ENCODE measurements around the gene P2RY4.
"Not testable (repeated sequence)": the region's sequence is repeated elsewhere in the genome, so short reads cannot be mapped to it uniquely, and the experiment has no call there.

The P2RY4 gene

DNA sequence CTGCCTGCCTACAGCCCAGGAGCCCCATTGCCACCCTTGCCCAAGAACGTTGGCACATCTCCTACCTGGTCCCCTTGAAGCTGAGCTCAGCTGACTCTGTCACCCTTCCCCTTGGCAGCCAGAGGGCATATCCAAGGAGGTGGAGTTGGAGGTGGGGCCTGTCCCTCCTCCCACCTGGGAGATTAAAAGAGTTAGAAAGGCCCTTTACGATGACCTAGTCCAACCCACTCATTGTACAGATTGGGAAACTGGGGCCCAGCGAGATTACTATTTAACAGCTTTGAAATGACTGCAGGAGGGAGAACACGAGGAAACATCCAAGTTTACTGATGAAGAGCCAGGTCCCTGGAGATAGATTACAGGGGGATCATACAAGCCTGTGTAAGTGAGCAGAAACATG is at the start of gene P2RY4:
Gene P2RY4 (minus strand): TSS at position 101 of the 400 bp plus-strand sequence. CDS start 580 bp downstream, outside the sequence.
- no peak for DNase-seq (ENCODE audit: low read depth)

DNA sequence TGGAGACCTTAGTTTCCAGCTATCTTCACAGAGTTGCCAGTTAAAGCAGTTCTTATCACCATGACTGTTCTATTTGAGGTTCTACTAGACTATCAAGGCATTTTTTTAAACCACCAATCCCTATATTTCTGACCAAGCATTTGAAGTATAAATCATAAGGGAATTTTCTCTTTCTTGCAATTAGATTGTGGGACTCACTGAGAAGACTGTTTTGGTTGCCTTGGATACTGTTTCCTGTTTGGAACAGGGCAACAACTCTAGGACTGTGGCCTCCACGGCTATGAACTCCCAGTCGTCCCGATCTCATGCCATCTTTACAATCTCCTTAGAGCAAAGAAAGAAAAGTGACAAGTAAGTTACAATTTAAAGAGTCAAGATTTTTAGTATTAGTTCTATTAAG is 41.7 kb upstream of the P2RY4 start:
- no peak for DNase-seq (ENCODE audit: low read depth)

DNA sequence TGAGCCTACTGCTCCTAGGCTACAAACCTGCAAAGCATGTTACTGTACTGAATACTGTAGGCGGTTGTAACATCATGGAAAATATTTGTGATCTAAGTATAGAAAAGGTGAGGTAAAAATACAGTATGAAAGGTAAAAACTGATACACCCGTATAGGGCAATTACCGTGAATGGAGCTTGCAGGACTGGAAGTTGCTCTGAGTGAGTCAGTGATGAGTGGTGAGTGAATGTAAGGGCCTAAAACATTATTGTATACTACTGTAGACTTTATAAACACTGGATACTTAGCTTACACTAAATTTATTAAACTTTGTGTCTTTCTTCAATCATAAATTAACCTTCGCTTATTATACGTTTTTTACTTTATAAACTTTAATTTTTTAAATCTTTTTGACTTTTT is 33.6 kb upstream of the P2RY4 start:
- DNase-seq (ENCODE audit: low read depth) = no peak

DNA sequence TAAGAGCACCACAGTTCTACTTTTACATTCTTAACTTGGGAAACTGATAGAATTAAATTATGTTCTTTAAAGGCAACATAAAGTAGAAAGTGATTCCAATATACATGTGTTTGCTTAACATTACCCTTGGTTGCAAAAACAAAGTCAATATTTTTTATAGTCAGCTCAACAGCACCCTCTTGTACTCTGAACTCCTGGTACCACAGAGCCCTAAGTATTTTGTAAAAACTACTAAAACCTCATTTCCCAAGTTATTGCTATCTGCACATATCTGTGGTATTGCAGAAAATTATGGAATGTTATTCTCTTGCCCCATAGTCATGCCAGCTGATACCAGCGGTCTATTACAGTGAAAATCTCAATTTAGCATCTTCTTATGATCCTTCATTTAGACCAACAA is 32.8 kb upstream of the P2RY4 start:
- no peak for DNase-seq (ENCODE audit: low read depth)

DNA sequence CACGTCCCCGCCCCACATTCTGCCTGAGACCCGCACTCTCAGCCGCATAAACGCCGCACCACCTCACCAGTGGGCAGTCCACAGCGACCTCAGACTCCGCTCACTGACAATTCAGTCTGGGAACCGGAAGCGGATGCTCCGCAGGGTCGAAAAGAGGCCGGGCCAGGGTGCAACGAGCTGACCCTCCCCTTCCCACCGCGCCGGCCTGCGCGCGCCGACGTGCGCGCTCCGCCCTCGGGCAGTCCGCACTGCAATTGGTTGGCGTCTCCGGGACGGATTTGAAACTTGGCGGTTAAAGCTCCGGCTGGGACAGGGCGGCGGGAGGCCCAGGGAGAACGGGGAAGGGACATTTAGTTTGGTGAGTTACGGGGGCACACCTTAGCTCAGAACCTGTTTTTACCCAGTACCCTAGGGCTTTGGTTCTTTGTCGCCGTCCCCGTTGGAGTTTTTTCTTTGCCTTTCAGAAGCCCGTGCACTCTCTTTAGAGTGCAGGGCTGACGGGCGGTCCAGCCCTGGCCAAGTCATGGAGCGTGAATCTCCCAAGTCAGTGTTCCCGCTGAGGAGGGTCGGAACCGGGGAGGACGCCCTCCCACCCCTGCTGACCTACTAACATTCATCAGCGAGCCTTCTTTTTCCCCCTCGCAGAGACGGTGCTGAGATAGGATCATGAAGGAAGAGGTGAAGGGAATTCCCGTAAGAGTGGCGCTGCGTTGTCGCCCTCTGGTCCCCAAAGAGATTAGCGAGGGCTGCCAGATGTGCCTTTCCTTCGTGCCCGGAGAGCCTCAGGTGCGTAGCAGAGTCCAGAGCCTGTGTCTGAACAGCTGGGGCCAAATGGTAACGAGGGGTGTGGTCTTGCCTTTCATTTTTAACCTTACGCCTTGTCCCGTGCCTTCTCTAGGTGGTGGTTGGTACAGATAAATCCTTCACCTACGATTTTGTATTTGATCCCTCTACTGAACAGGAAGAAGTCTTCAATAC is 30.1 kb upstream of the P2RY4 start, which contains the start of the genes KIF4A and PDZD11:
Gene KIF4A (plus strand): TSS at position 312 of the 978 bp plus-strand sequence. CDS start 355 bp downstream, at position 667.
Gene PDZD11 (minus strand): TSS at position 135 of the 978 bp plus-strand sequence. CDS start 586 bp downstream, outside the sequence.
- peak; percentile 53 for DNase-seq (ENCODE audit: low read depth)

DNA sequence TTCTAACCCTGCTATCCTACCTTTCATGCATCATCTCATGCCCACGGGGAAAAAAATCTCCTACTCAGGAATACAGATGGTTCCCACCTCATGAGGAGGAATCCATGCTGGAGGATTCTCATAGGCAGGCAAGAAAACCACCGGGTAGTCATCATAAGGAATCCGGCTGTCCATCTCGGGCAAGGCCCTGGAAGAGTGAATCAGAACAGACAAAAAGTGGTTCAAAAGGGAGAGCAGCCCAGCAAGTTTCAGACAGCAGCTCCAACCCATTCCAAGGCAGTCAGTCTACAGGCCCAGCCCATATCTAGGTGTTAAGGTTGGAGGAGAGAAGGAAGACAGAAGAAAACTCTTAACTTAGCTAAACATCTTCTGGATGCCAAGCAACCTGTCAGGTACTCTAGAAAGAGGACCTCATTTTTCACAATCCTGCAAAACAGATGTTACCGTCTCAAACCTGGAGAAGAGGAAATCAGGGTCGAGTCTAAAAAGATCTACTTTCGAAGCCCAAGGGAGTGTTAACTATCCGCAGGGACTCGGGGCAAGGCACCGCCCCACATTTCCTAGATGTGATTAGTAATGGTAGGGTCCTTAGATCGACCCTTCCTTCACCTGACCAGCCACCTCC is 29.3 kb upstream of the P2RY4 start:
- no peak for DNase-seq (ENCODE audit: low read depth)

DNA sequence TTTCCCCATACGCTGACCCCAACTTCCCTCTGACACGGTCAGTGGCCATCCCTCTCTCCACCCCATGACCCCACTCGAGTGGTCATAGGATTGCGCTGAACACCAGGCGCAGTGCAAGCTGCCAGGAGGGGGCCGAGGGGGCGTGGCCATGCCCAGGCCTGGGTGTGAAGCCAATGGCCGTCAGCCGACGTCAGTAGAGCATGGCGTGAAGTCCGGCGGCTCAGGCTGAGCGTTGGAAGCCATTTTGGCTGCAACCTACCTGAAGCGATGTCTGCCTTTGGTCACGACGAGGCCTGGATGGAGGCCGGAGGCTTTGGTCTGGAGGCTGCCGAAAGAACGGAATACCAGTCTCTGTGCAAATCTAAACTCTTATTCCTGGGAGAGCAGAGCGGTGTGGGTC is 21.9 kb upstream of the P2RY4 start, which contains the start of gene RAB41:
Gene RAB41 (plus strand): TSS at position 222 of the 400 bp plus-strand sequence. CDS start 46 bp downstream, at position 268.
- DNase-seq (ENCODE audit: low read depth) = no peak

DNA sequence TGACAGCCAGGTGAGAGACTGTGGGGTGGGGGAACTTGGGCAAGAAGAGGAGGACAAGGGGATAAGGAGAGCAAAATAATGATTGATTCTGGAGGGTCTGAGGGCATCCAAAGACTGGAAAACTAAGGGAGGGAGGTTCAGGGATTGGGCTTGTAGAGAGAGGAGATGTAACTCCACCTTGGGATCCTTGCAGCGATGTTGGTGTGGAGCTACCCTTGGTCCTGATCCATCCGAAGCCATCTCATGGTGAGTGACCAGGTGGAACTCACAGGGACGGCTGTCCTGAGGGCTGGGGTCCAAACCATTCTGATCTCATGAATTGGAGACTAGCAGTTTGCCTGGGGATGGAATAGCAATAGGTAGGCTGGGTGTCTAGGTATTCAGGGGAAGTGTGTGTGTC is 20.6 kb upstream of the P2RY4 start:
- DNase-seq (ENCODE audit: low read depth) = no peak

DNA sequence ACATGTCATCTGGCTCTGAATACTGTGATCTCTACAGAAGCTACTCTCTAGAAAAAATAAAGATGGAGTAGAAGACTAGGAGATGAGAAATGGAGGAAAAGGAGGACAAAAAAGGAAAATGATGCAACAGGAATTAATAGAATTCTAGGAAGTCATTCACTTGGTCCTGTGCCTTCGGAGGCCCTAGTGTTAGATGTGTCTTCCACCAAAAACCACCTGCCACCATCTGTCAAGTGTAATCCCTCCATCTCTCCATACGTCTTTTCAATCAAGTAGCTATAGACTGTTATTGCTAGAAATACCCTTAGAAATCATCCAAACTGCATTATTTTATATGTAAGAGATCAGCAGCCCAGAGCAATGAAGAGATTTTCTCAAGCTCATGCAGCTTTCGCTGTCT is 19.1 kb upstream of the P2RY4 start:
- no peak for DNase-seq (ENCODE audit: low read depth)

DNA sequence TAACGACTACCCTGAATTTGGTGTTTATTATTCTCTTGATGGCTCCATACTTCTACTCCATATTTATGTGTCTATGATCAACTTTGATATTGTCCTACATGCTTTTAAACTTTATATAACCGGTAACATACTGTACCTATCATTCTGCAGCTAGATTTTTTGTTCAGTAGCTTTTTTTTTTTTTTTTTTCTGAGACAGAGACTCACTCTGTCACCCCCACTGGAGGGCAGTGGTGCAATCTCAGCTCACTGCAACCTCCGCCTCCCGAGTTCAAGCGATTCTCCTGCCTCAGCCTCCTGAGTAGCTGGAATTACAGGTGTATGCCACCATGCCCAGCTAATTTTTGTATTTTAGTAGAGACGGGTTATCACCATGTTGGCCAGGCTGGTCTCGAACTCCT is 14.0 kb upstream of the P2RY4 start:
- DNase-seq (ENCODE audit: low read depth) = not testable (repeated sequence)

DNA sequence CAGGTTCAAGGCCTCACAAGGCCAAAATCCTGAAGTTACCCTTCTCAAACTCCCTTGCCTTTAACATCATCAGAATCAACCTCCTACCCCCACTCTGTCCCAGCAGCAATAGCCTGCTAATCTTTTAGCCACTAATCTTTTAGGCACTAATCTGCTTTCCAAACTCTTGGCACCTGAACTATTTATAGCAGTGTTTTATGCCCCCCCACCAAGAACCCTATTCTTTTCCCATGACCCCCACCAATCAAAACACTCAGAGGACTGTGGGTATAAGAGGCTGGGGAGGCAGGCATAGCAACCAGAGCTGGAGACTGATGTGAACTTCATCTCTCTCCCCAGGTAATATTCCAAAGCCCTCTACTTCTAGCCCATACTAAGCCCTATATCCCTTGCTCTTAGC is 8.0 kb upstream of the P2RY4 start, which contains the start of gene ARR3:
Gene ARR3 (plus strand): TSS at position 301 of the 400 bp plus-strand sequence. CDS start 1,052 bp downstream, outside the sequence.
- no peak for DNase-seq (ENCODE audit: low read depth)

DNA sequence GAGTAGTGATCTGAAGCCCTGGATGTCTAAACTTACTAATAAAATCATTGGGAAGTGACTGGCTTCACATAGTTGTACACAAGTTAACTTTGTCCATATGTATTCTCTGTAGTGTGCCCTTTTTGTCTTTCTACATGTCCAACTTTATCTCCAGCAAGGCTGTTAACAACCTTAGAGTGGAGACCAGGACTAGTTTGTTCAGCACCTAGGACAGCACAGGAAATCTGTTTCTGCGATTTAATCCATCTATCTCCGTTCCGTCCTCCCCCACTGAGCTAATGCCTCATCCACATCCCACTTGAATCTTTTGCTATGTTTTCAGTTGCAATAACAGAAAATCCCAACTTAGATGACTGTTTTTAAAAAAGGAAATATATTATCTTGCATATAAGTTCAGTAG is 4.8 kb upstream of the P2RY4 start:
- no peak for DNase-seq (ENCODE audit: low read depth)

DNA sequence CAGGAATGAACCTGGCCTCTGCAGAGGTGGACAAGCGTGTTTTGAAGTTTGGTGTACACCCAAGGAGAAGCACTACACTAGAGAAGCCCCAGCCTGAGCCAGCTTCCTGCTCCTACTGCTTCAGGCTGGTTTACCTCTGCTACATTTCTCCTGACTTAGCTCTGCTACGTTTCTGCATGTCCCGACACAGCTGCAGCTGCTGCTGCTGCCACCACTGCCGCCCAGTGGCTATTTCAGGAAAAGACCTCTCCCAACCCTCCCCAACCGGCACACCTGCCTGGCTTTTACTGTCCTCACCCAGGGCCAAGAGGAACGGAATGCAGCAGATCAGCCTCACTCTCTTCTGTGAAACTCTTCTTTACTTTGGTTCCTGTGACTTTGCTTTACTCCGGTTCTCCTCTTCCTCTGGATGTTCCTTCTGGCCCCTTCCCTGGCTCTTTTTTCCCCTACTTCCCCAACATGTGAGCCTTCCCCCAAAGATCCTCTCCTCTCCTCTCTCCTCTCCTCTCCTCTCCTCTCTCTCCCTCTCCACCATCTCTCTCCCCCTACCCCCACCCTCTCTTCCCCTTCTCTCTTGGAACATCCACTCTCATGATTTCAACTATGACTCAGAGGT is 3.1 kb upstream of the P2RY4 start:
- no peak for DNase-seq (ENCODE audit: low read depth)

DNA sequence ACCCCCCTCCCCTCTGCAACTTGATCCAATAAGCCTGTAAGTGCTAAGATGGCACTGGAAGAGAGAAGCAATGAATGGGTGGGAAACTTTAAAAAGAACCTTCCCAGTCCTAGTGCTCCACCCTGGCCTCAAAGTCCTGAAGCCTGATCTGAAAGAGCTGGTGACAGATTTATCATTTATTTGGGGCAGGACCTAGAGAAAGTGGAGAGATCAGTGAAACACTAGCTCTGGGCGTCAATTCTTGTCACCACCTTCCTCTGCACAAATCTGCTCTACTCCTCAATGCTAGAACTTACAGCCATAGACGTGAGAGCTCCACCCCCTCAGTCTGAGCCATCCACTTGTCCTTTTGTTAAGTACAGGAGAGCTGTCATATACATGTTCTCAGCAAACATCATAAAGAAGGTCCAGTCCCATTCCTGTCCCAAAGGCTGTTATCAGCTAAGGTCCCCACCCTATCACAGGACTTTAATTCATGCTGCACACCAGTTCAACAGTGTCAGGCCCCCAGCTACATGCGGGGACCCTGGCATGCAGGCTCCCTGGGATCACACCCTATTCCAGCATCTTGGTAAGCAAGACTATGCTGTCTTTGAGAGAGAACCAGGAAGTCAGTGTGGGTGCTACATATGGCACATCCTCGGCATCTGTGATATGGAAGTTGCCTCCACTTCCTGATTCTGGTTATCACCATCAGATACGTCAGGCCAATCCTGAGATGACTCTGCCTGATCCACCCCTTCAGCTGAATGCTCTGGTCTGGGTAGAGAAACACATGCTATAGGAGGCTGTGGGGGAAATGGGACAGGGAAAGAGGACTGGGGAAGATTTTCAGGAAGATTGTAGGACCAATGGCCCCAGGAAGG is 2.3 kb downstream of the P2RY4 start:
- no peak for DNase-seq (ENCODE audit: low read depth)

DNA sequence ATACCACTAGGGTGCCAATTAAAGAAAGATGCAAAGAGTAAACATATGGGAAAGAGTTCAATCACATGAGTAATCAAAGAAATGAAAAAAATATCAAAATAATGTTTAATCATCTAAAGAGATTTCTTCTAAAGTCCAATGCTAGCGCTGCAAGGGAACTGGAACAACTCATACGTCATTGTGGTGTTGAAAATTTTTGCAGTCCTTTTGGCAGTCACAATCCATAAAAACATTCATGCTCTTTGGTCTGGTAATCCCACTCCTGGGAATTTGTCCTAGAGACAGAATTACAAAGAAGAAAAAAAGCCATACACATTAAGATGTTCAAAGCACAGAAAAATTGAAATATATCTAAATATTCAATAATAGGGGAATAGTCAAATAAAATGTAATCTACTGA is 4.6 kb downstream of the P2RY4 start:
- no peak for DNase-seq (ENCODE audit: low read depth)

DNA sequence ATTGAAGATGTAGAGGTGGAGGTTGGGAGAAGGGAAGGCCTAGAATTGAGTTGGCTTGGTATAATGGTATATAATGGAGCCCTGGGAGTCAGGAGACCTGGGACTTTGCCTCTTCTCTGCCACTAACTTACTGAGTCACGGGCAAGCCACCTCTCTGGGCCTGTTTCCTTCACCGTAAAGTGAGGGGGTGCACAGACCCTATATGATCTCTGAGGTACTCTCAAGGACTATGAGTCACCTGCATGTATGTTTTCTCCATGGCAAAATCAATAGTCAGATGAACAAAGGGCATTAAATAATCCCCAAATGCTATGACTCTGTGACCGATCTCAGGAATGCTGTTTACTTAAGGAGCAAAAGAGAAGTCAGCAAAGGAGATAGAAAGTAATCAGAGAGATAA is 5.1 kb downstream of the P2RY4 start:
- DNase-seq (ENCODE audit: low read depth) = no peak

DNA sequence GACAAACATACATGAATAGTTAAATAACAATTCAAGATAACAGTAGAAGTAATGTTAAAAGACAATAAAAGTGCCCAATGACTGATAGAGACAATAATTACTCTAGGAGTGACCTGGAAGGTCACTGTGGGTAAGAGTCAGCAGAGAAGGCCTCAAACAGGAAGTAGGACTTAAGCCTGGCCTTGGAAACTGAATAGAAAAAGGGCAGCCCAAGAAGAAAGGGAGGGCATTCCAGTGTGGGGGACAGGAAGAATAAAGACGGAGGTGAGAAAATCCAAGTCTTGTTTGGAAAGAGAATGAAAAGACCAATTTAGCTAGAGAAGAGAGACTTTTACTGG is 6.0 kb downstream of the P2RY4 start:
- no peak for DNase-seq (ENCODE audit: low read depth)

DNA sequence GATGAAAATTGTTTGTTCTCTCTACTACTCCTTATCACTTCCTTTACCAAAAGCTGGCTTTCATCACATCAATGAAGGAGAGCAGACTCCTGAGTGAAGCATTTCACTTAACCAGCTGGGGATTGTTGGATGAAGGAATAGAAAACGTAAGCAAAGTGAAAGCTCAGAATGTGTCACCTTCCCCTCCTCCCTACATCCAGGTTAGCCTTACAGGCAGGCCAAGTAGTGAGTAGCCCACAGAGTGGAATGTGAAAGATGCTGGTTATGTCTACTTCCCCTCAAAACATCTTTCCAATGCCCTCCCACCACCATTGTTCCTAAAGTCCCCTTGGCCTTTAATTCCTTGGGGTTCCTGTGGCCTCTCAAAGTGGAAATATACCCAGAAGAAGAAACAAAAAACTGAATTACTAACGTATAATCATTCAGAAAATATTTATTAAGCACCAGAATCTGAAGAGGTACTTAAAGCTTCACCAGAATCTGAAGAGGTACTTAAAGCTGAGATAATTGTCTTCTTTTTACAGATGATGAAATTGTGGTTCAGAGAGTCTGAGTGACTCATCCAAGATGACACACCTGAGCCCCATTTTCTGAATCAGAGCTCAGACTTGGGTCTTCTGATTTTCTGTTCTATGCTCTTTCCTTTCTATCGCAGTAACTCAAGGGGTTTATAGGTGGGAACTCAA is 6.5 kb downstream of the P2RY4 start:
- DNase-seq (ENCODE audit: low read depth) = no peak

DNA sequence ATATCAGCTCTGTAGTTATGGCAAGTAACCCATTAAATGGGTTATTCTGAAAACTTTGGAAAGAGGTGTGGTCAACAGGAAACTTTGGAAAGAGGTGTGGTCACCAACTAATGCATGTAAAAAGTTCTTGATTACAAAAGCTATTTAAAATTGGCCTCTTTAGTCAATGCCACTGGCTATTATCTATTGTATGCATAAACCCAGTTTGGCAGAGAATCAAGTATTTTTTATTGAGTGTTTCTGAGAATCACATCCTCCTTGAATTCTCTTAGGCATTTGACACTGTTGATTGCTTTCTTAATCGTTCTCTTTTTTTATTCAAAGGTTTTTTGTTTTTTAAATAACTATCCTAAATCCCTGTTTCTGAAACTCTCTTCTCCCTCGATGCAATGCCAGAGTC is 7.5 kb downstream of the P2RY4 start:
- no peak for DNase-seq (ENCODE audit: low read depth)

DNA sequence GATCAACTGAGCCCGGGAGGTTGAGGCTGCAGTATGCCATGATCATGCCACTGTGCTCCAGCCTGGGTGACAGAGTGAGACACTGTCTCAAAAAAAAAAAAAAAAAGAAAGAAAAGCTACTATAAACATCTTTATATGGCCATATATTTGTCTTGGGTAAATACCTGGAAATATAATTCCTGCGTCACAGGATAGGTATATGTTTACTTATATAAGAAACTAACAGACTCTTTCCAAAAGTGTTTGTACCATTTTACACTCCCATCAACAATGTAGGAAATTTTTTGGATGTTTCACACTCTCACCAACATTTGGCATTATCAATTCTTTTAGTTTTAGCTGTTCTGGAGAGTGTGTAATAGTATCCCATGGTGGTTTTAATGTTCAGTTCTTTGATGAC is 12.8 kb downstream of the P2RY4 start:
- DNase-seq (ENCODE audit: low read depth) = no peak

DNA sequence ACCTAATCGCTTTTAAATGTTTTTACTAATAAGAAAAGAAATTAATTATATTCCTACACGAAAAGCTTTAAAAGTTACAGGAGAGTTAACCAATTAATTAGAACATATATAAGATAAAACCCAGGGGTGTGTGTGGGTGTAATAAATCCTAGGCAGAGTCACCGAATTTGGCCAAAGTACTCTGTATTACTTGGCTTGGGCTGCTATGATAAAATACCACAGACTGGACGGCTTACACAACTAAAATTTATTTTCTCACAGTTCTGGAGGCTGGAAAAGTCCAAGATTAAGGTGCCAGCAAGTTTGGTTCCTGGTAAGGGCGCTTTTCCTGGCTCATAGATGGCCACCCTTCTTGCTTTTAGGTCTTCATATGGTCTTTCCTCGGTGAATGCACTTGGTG is 15.1 kb downstream of the P2RY4 start:
- DNase-seq (ENCODE audit: low read depth) = no peak
